Activated naive CD4-positive, alpha-beta T cell treated with anti-CD3 and anti-CD28 coated beads, Interleukin-2, amount 50 U/mL, for 72 hours (primary cell): ENCODE data around the gene LBP. TPM values are rescaled to one million over a fixed set of nuclear protein-coding genes. Genes with fewer than 3 reads are reported as not detected.
A peak's percentile ranks its signal among the peaks of the same experiment; 100 is the strongest.
"Not testable (repeated sequence)": the region's sequence is repeated elsewhere in the genome, so short reads cannot be mapped to it uniquely, and the experiment has no call there.

Source experiments
- ATAC-seq, 2 donors: fragments of 150-1000 bp; cut with Tn5 transposase; 2 replicates each; pipeline ENCODE4 v1.10.0; 2021; ENCODE audit warnings: mild to moderate bottlenecking in 2 of 2, moderate library complexity in 2 of 2
- DNase-seq, 2 donors: peaks; one replicate each; pipeline ENCODE4 v3.0.0; 2021 to 2022; ENCODE audit warnings: low spot score in 2 of 2
- H3K27ac Mint-ChIP-seq, 2 donors: one replicate each; pipeline ENCODE4 v1.8.0; 2022; ENCODE audit warnings: mild to moderate bottlenecking in 2 of 2, mixed read lengths in 2 of 2
- H3K36me3 Mint-ChIP-seq, 2 donors: one replicate each; pipeline ENCODE4 v1.8.0; 2022; ENCODE audit warnings: mixed read lengths in 2 of 2
- H3K9me3 Mint-ChIP-seq, 2 donors: one replicate each; pipeline ENCODE4 v1.8.0; 2022; ENCODE audit warnings: mixed read lengths in 2 of 2
- total RNA-seq, 2 donors: library from RNA; stranded (reverse); gene quantifications; one replicate each; pipeline ENCODE4 v1.2.3, GENCODE V29; 2022

Gene LBP
- total RNA-seq, 2 donors from 2014 or later, result not detected

GRCh38 chr20:38404016-38404415 lies 57.7 kb downstream of the LBP start:
- no peaks in the 10 kb centered on the region for H3K9me3 Mint-ChIP-seq
- DNase-seq (no peak), ATAC-seq (no peak)
- H3K36me3 Mint-ChIP-seq, result peaks cover 24 to 26% of the 10 kb centered on the region in 2 donors
- H3K27ac Mint-ChIP-seq, result no peak overlapping the region

DNA sequence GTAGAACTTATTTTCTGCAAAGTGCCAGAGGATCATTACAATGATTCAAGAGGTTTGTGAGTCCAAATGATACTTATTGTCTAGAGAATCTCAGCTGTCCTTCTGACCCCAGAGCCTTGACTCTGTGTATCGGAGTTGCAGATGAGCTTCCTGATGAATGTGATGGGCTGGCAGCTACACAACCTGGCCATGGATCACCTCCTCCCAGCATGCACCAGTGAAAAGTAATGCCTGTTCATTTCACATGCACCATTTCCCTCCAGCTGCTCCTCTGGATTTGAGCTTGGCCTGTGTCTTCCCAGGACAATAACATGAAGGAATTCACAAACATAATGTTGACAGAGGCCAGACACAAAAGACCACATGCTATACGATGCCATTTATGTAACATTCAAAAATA lies 58.9 kb downstream of the LBP start:
- no peak for ATAC-seq
- no peak for DNase-seq
- peaks cover 24 to 26% of the 10 kb centered on the region in 2 donors for H3K36me3 Mint-ChIP-seq
- no peak overlapping the region for H3K27ac Mint-ChIP-seq
- no peaks in the 10 kb centered on the region for H3K9me3 Mint-ChIP-seq

- ATAC-seq, result no peak
- peaks cover 24 to 26% of the 10 kb centered on the region in 2 donors for H3K36me3 Mint-ChIP-seq
- H3K27ac Mint-ChIP-seq, result no peak overlapping the region
- no peak for DNase-seq
- H3K9me3 Mint-ChIP-seq, result no peaks in the 10 kb centered on the region
Observed at GRCh38 chr20:38406476-38406875, 60.2 kb downstream of the LBP start.

- Mint-ChIP-seq H3K27ac (no peak overlapping the region), H3K36me3 (peaks cover 24 to 26% of the 10 kb centered on the region in 2 donors), H3K9me3 (no peaks in the 10 kb centered on the region)
- no peak for DNase-seq
- ATAC-seq, result no peak
Observed at GRCh38 chr20:38407321-38407720, 61.0 kb downstream of the LBP start.

GRCh38 chr20:38407822-38408221 lies 61.5 kb downstream of the LBP start:
- peaks cover 25 to 28% of the 10 kb centered on the region in 2 donors for H3K36me3 Mint-ChIP-seq
- H3K9me3 Mint-ChIP-seq, result not testable (repeated sequence)

DNA sequence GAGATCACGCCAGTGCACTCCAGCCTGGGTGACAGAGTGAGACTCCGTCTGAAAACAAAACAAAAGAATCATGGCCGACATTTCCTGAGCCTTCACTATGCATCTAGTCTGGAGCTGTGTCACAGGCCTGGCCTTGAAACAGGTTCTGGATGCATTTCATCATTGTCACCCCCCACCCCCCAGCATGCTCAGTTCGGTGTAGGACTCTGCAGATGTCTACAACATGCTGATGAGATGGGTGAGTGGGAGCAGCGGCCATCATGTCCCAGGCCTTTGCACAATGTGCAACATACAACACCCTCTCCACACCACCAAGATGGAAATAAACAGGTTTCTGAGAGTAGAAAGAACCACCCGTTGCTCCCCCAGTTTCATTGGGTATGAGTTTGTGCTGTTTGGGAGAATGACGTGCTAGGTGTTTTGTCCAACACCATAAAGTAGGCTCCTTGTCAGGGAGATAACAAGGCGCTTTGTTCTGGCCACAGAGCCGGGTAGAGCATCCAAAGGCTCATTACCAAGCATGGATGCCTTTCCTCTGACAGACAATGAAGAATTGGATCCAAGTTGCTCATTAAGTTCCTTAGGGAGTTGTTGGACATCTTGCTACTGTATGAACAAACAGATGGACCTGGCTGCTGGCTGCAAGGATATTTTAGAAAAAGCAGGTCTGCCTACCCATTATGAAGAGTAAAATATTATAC lies 66.7 kb downstream of the LBP start:
- DNase-seq, result no peak
- no peaks in the 10 kb centered on the region for H3K9me3 Mint-ChIP-seq
- ATAC-seq, result no peak
- H3K27ac Mint-ChIP-seq, result no peak overlapping the region
- peaks cover 25 to 35% of the 10 kb centered on the region in 2 donors for H3K36me3 Mint-ChIP-seq

More at GRCh38 chr20:38407822-38408221, 61.5 kb downstream of the LBP start:
- not testable (repeated sequence) for H3K27ac Mint-ChIP-seq, DNase-seq, ATAC-seq

DNA sequence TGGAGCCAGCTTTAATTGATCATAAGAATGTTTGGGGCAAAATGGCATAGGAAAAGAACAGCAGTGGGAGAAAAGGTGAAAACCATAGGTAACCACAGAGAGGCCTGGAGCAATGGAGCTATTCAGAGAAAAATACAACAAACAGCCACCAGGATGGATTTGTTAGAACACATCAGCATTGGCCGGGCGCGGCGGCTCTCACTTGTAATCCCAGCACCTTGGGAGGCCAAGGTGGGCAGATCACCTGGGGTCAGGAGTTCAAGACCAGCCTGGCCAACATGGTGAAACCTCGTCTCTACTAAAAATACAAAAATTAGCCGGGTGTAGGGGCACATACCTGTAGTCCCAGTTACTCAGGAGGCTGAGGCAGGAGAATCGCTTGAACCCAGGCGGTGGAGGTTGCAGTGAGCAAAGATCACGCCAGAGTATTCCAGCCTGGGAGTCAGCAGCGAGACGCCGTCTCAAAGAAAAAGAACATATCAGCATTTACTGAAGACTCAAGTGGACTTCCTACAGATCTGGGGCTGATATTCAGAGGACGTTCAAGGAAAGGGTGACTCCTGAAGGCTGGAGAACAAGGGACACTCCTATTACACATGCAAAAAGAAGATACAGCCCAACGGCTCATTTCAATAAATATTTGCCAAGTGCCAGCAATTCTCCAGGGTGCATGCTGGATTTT lies 68.6 kb downstream of the LBP start:
- DNase-seq (no peak), ATAC-seq (no peak)
- H3K36me3 Mint-ChIP-seq, result peaks cover 19 to 34% of the 10 kb centered on the region in 2 donors
- H3K9me3 Mint-ChIP-seq, result no peaks in the 10 kb centered on the region
- H3K27ac Mint-ChIP-seq, result peak overlapping the region in 1 of 2 donors; percentile 50

DNA sequence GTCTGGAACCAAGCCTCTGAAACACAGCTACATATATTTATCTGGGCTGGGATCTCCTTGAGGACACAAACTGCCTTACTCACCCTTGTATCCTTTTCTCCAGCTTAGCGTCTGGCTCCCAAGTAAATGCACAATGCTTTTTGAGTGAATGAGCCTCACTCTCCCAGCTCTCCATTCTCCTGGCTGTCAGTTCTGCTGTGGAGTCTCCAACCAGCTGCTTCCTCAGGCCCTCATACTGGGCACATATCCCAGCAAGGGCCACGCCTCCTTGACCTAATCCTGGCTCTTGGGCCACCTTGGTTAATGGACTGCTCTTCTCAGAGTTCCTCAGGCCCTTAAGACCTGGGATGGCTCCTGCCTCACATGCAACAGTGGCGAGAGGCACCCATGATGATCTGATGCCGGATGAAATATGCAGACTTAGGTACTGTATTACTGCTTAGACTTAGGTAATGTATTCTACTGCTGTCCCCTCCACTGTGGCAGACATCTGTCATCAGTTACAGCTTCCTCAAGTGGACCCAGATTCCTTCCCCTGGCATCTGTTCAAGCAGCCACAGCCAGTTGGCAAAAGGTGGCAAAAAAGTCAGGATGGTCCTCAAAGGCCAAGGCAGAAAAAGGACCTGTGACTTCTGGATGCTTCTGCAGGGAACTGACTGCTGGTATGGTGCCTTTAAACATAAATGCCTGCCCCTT lies 72.4 kb downstream of the LBP start:
- H3K36me3 Mint-ChIP-seq, result peaks cover 43 to 59% of the 10 kb centered on the region in 2 donors
- H3K27ac Mint-ChIP-seq, result peak overlapping the region in 1 of 2 donors; percentile 40
- DNase-seq (no peak), ATAC-seq (peak in 1 of 2 donors; percentile 8)
- no peaks in the 10 kb centered on the region for H3K9me3 Mint-ChIP-seq

DNA sequence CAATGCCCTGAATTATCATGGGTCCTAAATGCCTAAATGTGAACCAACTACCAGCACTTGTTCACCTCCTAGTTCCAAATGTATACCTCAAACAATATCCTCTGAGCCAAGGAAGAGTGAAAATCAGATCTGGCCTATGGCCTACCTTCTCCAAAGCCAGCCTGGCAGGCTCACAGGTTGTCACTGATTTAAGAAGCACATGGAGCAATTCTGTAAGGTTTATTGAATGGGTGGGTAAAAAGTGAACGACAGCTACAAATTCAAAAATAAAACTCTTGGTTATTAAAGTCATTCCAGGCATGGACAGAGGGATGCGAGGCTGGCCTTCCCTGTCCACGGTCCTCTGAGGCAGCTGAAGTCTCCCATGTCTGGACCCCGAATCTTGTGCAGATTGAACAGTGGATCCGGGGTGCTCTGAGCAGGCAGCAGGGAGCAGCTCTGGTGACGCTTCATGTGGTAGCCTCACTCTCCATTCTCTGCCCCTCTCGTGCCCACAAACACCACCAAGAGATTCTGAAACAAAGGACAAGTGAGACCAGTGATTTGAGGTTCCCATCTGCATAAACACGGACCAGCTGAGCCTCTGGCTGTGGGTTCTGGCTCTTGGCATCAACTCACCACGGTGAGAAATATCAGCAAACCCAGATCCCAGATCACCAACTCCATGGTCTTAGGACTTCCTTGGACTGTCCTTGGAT lies 74.3 kb downstream of the LBP start:
- peaks cover 36 to 59% of the 10 kb centered on the region in 2 donors for H3K36me3 Mint-ChIP-seq
- DNase-seq, result no peak
- no peaks in the 10 kb centered on the region for H3K9me3 Mint-ChIP-seq
- no peak overlapping the region for H3K27ac Mint-ChIP-seq
- no peak for ATAC-seq

GRCh38 chr20:38421915-38422314 lies 75.6 kb downstream of the LBP start:
- H3K9me3 Mint-ChIP-seq, result no peaks in the 10 kb centered on the region

GRCh38 chr20:38423541-38423940 lies 77.3 kb downstream of the LBP start:
- ATAC-seq (no peak), DNase-seq (no peak)

More at GRCh38 chr20:38421915-38422314, 75.6 kb downstream of the LBP start:
- H3K36me3 Mint-ChIP-seq, result peaks cover 42 to 55% of the 10 kb centered on the region in 2 donors
- no peak for DNase-seq
- ATAC-seq, result no peak
- H3K27ac Mint-ChIP-seq, result peak overlapping the region in 1 of 2 donors; percentile 75

DNA sequence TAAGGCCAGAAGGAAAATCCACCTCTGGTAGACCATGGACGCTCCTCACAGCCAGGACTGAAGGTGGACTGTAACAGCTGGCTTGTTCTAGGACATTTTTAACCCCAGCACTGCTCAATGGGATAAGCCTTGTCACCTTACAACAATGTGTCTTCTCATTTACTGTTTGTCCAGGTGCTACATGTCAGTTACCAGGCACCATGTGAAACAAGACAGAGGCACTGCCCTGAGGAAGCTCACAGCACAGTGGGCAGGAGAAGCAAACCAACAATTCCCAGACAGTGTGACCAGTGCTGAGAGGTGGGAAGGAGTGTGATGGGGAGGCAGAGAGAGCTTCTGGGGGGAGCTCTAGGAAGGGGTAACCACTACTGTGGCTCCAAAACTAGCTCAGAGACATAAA lies 78.1 kb downstream of the LBP start:
- Mint-ChIP-seq H3K36me3 (peaks cover 59 to 64% of the 10 kb centered on the region in 2 donors), H3K27ac (peak overlapping the region in 1 of 2 donors; percentile 92), H3K9me3 (no peaks in the 10 kb centered on the region)
- DNase-seq (no peak), ATAC-seq (peak in 1 of 2 donors; percentile 5)

More at GRCh38 chr20:38423541-38423940, 77.3 kb downstream of the LBP start:
- Mint-ChIP-seq H3K9me3 (no peaks in the 10 kb centered on the region), H3K36me3 (peaks cover 51 to 56% of the 10 kb centered on the region in 2 donors), H3K27ac (peak overlapping the region in 1 of 2 donors; percentile 6)

- H3K9me3 Mint-ChIP-seq, result no peaks in the 10 kb centered on the region
- peak overlapping the region; percentile 12 to 75 for H3K27ac Mint-ChIP-seq
- H3K36me3 Mint-ChIP-seq, result peaks cover 59 to 60% of the 10 kb centered on the region in 2 donors
- ATAC-seq, result peak; percentile 51 to 88
- no peak for DNase-seq
Observed at GRCh38 chr20:38426006-38426897, 80.0 kb downstream of the LBP start.
